HepG2 (cell line): ENCODE data around the gene TRIM2. TPM values are rescaled to one million over a fixed set of nuclear protein-coding genes. Genes with fewer than 3 reads are reported as not detected.
A peak's percentile ranks its signal among the peaks of the same experiment; 100 is the strongest.

Source experiments
- AGO2 ChIP-seq: fragments of 200-400 bp; formaldehyde crosslinking; optimal IDR thresholded peaks from 2 replicates; pipeline ENCODE3; 2017; ENCODE audit warnings: mild to moderate bottlenecking, low read depth, low read length, moderate library complexity
- ATF6 ChIP-seq: sonication (generic); formaldehyde crosslinking; conservative IDR thresholded peaks from 2 replicates; pipeline ENCODE4 v1.4.0; 2020; ENCODE audit warnings: missing genetic modification reagents
- DR1 ChIP-seq: sonication (generic); formaldehyde crosslinking; IDR thresholded peaks from 2 replicates; pipeline ENCODE4 v1.8.0; 2021; ENCODE audit warnings: mild to moderate bottlenecking, missing genetic modification reagents, inconsistent platforms
- ELF4 ChIP-seq: sonication (generic); formaldehyde crosslinking; IDR thresholded peaks from 2 replicates; pipeline ENCODE4 v1.5.0; 2020; ENCODE audit warnings: missing genetic modification reagents, mild to moderate bottlenecking, moderate library complexity, borderline replicate concordance
- HNRNPL ChIP-seq: fragments of 200-400 bp; formaldehyde crosslinking; IDR thresholded peaks from 2 replicates; pipeline ENCODE4 v1.6.1; 2017; ENCODE audit warnings: mild to moderate bottlenecking, low read depth, low read length
- KAT2B ChIP-seq: fragments of 150-350 bp; IDR thresholded peaks from 2 replicates; pipeline ENCODE4 v1.6.1; 2014; ENCODE audit warnings: low read depth, low read length, borderline replicate concordance
- NFE2L1 ChIP-seq: sonication (generic); formaldehyde crosslinking; IDR thresholded peaks from 2 replicates; pipeline ENCODE4 v1.4.0; 2020; ENCODE audit warnings: missing genetic modification reagents, mild to moderate bottlenecking, borderline replicate concordance
- PPARG ChIP-seq: conservative IDR thresholded peaks from 2 replicates; pipeline ENCODE4 v1.6.1; 2016; ENCODE audit warnings: missing biosample characterization, missing genetic modification reagents
- SIN3B ChIP-seq: fragments of 150-350 bp; IDR thresholded peaks from 2 replicates; pipeline ENCODE4 v1.6.1; 2014; ENCODE audit warnings: low read length
- SRY ChIP-seq: sonication (generic); formaldehyde crosslinking; IDR thresholded peaks from 2 replicates; pipeline ENCODE4 v1.8.0; 2022; ENCODE audit warnings: mild to moderate bottlenecking, missing genetic modification reagents
- SYNCRIP ChIP-seq: fragments of 200-400 bp; formaldehyde crosslinking; IDR thresholded peaks from 2 replicates; pipeline ENCODE4 v1.6.1; 2018; ENCODE audit warnings: mild to moderate bottlenecking, low read depth, low read length; ENCODE audit not compliant: insufficient read depth
- TMF1 ChIP-seq: sonication (generic); formaldehyde crosslinking; IDR thresholded peaks from 2 replicates; pipeline ENCODE4 v1.8.1; 2022; ENCODE audit warnings: low read depth, missing genetic modification reagents
- YY1 ChIP-seq: IDR thresholded peaks from 2 replicates; pipeline ENCODE4 v1.6.1; 2011; ENCODE audit warnings: low read length, low read depth, moderate library complexity, mild to moderate bottlenecking; ENCODE audit not compliant: insufficient read depth, insufficient replicate concordance
- ZFP36L2 ChIP-seq: sonication (generic); formaldehyde crosslinking; IDR thresholded peaks from 2 replicates; pipeline ENCODE4 v1.4.0; 2020; ENCODE audit warnings: missing genetic modification reagents
- ZNF207 ChIP-seq: fragments of 450-650 bp; IDR thresholded peaks from 2 replicates; pipeline ENCODE4 v1.6.1; 2016; ENCODE audit warnings: antibody characterized with exemption, borderline replicate concordance
- ZNF550 ChIP-seq: sonication (generic); formaldehyde crosslinking; IDR thresholded peaks from 2 replicates; pipeline ENCODE4 v1.4.0; 2020; ENCODE audit warnings: mild to moderate bottlenecking, missing genetic modification reagents, borderline replicate concordance
- ZNF552 ChIP-seq: sonication (generic); formaldehyde crosslinking; IDR thresholded peaks from 2 replicates; pipeline ENCODE4 v1.9.0; 2022; ENCODE audit warnings: missing genetic modification reagents, mild to moderate bottlenecking, borderline replicate concordance
- ZNF558 ChIP-seq: sonication (generic); formaldehyde crosslinking; IDR thresholded peaks from 2 replicates; pipeline ENCODE4 v1.9.0; 2022; ENCODE audit warnings: mild to moderate bottlenecking, missing genetic modification reagents, borderline replicate concordance
- ZNF597 ChIP-seq: sonication (generic); formaldehyde crosslinking; IDR thresholded peaks from 2 replicates; pipeline ENCODE4 v1.5.0; 2020; ENCODE audit warnings: missing genetic modification reagents
- ZNF704 ChIP-seq: sonication (generic); formaldehyde crosslinking; IDR thresholded peaks from 2 replicates; pipeline ENCODE4 v1.8.1; 2023; ENCODE audit warnings: mild to moderate bottlenecking, inconsistent platforms, moderate library complexity, missing genetic modification reagents, borderline replicate concordance
- ZNF784 ChIP-seq: sonication (generic); formaldehyde crosslinking; IDR thresholded peaks from 2 replicates; pipeline ENCODE4 v1.5.1; 2020; ENCODE audit warnings: missing genetic modification reagents, mild to moderate bottlenecking, borderline replicate concordance
- polyA plus RNA-seq, 8 experiments: library from polyadenylated mRNA; depleted of rRNA in 3 of 8; stranded (reverse) in 7 of 8; unstranded in 1 of 8; fragments of >200 nt; fragmentation: Illumina TruSeq in 4 of 8; extraction: Trizol in 4 of 8; gene quantifications; 2 replicates each; pipeline versions ENCODE4 v1.2.1 to v1.2.3, GENCODE V29; 2011 to 2016; ENCODE audit warnings: low read depth in 4 of 8, missing spikeins in 1 of 8, mixed read lengths in 1 of 8; ENCODE audit not compliant: insufficient read depth in 1 of 8
- total RNA-seq, 5 experiments: library from RNA; depleted of rRNA; stranded (reverse); fragments of >200 nt; fragmentation: Illumina TruSeq; extraction: Trizol; gene quantifications; 2 replicates each; pipeline ENCODE4 v1.2.3, GENCODE V29; 2016; ENCODE audit warnings: low read depth in 1 of 5

Gene TRIM2
- total and polyA plus RNA-seq, 2 of the 13 experiments (the other 11 are each of a cell fraction or from before 2014, with no cell fraction given) = 2.1 to 4.2 TPM

GRCh38 chr4:153344131-153345011 lies 140.1 kb downstream of the TRIM2 start, which contains the start of gene MND1 (continued):
- TF ChIP-seq TMF1 (CRISPR knock-in tag) (0 out of 2 replicates have a peak, but pooled peaks have one; percentile 42), ZFP36L2 (CRISPR knock-in tag) (no peak), ZNF552 (0 out of 2 replicates have a peak, but pooled peaks have one; percentile 69), PPARG (no peak), SRY (CRISPR knock-in tag) (peak; percentile 36; the same call in 1 of the 2 replicates), ATF6 (CRISPR knock-in tag) (no peak), NFE2L1 (CRISPR knock-in tag) (no peak; the same call in 1 of the 2 replicates), HNRNPL (0 out of 2 replicates have a peak, but pooled peaks have one; percentile 15), ELF4 (CRISPR knock-in tag) (no peak), ZNF558 (peak; percentile 88; the same call in 1 of the 2 replicates), ZNF784 (CRISPR knock-in tag) (0 out of 2 replicates have a peak, but pooled peaks have one; percentile 47), YY1 (peak; percentile 81), KAT2B (no peak), ZNF597 (no peak), ZNF704 (peak; percentile 92; the same call in 1 of the 2 replicates), AGO2 (peak; percentile 75), SYNCRIP (no peak), SIN3B (peak; percentile 93), ZNF550 (CRISPR knock-in tag) (no peak), DR1 (CRISPR knock-in tag) (peak; percentile 75), ZNF207 (no peak)
